Measurements from ENCODE around the gene PEX14. TPM values are rescaled to one million over a fixed set of nuclear protein-coding genes. Genes with fewer than 3 reads are reported as not detected.

PEX14 gene
- total RNA-seq, 2 experiments from 2014 or later = 17.7 to 19.1 TPM

DNA sequence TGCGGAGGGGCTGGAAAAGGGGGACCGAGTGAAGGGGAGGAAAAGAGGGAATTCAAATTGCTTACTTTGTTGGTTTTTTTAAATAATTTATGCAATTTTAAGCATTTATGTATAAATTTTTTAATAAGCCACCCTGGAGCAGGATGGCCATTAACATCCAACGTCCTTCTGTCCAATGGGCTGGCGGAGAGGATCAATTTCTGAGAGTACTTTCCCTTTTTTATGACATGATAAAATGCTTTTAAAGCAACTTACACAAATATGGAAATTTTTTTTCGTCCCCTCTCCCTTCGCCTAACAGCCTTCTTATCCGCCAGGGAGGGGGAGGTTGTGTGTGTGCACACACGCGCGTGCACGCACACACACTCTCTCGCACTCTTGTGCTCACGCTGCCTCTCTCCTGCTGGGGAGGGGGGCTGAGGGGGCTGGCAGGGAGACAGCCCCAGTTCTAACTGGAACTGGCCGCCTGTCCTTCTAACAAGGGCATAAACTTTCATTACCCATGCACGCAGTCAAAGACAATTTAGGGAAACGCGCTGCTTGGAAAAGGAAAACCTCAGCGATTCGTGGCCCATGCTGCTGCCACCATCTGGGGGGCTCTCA lies 198.5 kb downstream of the PEX14 start:
- DNase-seq = no peak
- POLR2A ChIA-PET = interaction anchor here (0.7 kb wide), 1 partner anchor 16 kb away, joined by 3 read pairs; no protein-coding TSS in a partner anchor
- H3K27ac Mint-ChIP-seq = no peak overlapping the region
- no peak for ATAC-seq
- no peaks in the 10 kb centered on the region for H3K36me3 Mint-ChIP-seq (ENCODE audit: low read depth)
- H3K9me3 Mint-ChIP-seq (ENCODE audit: insufficient read depth) = no peaks in the 10 kb centered on the region
- no peaks in the 10 kb centered on the region for H3K4me1 Mint-ChIP-seq (ENCODE audit: low read depth)
- no peaks in the 10 kb centered on the region for H3K27me3 Mint-ChIP-seq (ENCODE audit: low read depth)
- no peak overlapping the region for H3K4me3 Mint-ChIP-seq
- CTCF ChIA-PET = no interaction called here

- Mint-ChIP-seq H3K27me3 (ENCODE audit: low read depth) (no peaks in the 10 kb centered on the region), H3K9me3 (ENCODE audit: insufficient read depth) (no peaks in the 10 kb centered on the region), H3K4me3 (no peak overlapping the region), H3K27ac (no peak overlapping the region), H3K4me1 (ENCODE audit: low read depth) (no peaks in the 10 kb centered on the region), H3K36me3 (ENCODE audit: low read depth) (no peaks in the 10 kb centered on the region)
- no peak for ATAC-seq
- POLR2A ChIA-PET = no interaction called here
- no peak for DNase-seq
- CTCF ChIA-PET = no interaction called here
Observed at GRCh38 chr1:10674222-10674621, 199.5 kb downstream of the PEX14 start.

DNA sequence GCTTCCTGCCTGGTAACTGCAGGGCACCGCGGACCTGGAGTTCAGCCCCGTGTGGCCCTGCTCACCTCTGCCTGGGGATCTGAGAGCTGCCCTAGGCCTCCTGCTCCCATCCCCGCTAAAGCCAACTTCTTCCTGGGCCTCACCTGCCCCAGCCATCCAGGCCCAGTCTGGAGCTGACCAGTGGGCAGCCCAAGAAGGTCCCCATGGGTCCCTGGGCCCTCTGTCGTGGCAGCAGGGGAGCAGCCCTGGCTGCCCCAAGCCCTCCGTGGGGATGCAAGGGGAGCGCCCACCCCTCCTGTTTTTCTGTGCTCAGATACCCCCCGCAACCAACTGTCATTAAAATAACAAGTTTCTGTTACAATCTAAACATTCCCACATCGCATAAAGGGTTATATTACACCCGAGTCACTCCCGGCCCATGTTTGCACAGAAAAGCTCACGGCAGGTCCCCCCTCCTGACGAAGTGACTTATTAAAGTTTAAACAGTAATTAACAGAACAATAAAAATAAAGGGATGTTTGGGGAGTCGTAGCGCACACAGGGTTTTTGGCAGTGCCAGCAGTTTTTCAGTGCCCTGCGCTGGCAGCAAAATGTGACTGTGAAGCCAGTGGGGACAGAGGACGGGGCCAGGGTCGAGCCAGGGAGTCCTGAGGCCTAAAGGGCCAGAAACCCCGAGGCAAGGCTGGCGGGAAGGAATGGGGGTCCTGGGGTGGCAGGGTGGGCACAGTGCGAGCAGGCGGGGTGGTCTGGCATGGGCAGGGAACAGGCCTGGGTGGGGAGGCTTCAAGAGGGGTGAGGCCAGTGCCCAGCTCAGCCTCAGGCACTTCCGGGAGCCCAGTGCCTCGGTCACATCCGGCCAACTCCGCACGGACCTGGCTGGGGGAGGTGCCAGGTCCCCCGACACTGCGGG lies 200.2 kb downstream of the PEX14 start:
- no peak overlapping the region for H3K4me3 Mint-ChIP-seq
- ChIA-PET POLR2A (no interaction called here), CTCF (no interaction called here)
- H3K36me3 Mint-ChIP-seq (ENCODE audit: low read depth) = no peaks in the 10 kb centered on the region
- ATAC-seq (no peak), DNase-seq (no peak)
- no peaks in the 10 kb centered on the region for H3K9me3 Mint-ChIP-seq (ENCODE audit: insufficient read depth)
- H3K27me3 Mint-ChIP-seq (ENCODE audit: low read depth) = no peaks in the 10 kb centered on the region
- no peaks in the 10 kb centered on the region for H3K4me1 Mint-ChIP-seq (ENCODE audit: low read depth)
- no peak overlapping the region for H3K27ac Mint-ChIP-seq

DNA sequence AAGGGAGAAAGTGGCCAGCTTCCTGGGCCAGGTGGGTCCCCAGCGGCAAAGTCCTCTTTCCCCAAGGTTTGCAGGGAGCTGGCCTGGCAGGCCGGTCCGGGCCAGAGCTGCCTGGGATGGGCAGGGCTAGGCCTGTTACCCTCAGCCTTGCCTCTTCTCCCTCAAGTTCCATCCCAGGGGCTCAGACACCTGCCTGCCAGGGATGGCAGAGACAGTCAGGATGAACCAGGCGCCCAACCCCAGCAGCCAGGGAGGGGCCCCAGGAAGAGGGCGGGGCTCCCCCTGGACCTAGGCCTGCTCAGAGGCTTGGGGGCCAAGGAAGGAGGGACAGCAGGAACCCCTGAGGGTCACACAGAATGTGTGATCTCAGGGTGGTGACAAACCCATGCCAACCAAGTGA lies 201.1 kb downstream of the PEX14 start:
- Mint-ChIP-seq H3K27ac (no peak overlapping the region), H3K27me3 (ENCODE audit: low read depth) (no peaks in the 10 kb centered on the region), H3K9me3 (ENCODE audit: insufficient read depth) (no peaks in the 10 kb centered on the region), H3K36me3 (ENCODE audit: low read depth) (no peaks in the 10 kb centered on the region), H3K4me3 (no peak overlapping the region), H3K4me1 (ENCODE audit: low read depth) (no peaks in the 10 kb centered on the region)
- POLR2A ChIA-PET = no interaction called here
- DNase-seq (no peak), ATAC-seq (no peak)
- CTCF ChIA-PET = no interaction called here

DNA sequence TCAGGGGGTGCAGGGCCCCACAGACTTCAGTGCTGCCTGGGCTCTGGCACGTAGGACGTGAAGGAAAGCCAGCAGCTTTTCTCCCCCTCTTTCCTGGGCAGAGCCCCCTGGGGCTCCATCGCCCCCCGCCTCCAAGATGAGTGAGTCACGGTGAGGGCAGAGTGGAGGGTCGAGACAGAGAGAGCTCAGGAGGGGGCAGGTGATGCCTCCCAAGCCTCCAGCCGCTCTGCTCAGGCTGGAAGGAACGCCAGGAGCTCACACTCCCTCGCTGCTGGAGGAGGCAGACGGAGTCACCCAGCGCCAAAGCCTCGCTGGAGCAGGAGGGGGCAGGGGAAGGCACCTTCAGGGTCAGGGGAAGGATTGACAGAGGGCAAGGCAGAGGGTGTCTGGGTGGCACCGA lies 202.2 kb downstream of the PEX14 start:
- H3K9me3 Mint-ChIP-seq (ENCODE audit: insufficient read depth) = no peaks in the 10 kb centered on the region
- ChIA-PET POLR2A (no interaction called here), CTCF (interaction anchor here (0.6 to 0.8 kb wide), 2 partner anchors 16 to 182 kb away, joined by 3 read pairs; no protein-coding TSS in a partner anchor)
- DNase-seq (no peak), ATAC-seq (no peak)
- H3K27me3 Mint-ChIP-seq (ENCODE audit: low read depth) = no peaks in the 10 kb centered on the region
- H3K4me3 Mint-ChIP-seq = no peak overlapping the region
- H3K36me3 Mint-ChIP-seq (ENCODE audit: low read depth) = no peaks in the 10 kb centered on the region
- no peaks in the 10 kb centered on the region for H3K4me1 Mint-ChIP-seq (ENCODE audit: low read depth)
- H3K27ac Mint-ChIP-seq = no peak overlapping the region

DNA sequence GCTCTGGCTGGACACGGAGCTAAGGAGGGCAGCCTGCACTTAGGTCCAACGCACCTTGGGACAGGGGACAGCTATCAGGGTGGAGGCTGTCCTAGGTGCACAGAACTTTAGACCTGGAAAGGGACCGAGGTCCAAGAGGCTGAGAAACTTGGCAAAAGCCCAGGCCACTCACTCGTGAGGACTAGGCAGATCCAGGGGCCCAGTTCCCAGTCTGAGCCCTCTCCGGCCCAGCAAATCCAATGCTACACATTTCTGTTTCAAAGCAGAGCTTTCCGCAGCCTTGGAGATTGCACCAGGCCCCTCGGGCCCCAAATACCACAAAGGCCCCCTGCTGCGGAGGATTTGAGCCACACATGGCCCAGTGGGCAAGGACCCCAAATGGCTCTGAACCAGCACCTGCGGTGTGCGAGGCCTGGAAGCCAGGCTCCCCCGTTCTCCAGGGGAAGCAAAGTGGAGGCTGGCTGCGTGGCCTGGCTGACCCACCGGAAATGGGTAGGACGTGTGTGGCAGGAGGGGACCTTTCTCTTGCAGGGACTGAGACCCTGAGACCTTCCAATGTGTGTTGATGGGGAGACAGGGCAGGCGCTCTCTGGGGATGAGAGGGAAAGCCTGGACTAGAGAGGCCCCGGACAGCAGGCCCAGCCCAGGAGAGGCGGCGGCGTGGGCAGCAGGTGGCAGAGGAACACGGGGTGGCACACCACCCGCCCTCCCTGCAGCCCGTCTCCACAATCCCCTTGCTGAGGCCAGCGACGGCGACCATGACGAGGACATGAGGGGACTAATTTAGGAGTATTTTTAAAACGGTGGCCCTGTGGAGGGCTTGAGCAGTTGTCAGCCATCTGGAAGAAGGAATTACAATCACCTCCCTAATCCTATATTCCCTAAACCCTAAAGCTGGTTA lies 203.0 kb downstream of the PEX14 start:
- POLR2A ChIA-PET = no interaction called here
- H3K9me3 Mint-ChIP-seq (ENCODE audit: insufficient read depth) = no peaks in the 10 kb centered on the region
- no peak overlapping the region for H3K27ac Mint-ChIP-seq

DNA sequence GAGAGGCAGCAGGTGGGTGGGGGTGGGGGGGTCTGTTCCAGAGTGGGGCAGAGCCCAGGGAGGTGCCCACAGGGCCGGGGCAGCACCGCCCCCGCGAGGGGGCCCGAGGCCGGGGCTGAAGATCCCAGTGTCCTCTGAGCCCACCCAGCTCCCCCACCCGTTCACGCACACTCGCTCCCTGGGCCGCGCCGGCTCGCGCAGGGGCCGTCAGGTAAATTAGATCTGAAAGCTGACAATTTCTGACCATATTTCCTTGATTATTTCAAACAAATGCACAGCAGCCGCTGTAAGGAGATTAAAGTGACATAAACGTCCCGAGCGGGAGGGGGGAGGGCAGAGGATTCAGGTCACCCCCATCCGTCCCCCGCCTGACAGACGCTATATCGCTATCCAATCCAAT lies 203.7 kb downstream of the PEX14 start:
- Mint-ChIP-seq H3K9me3 (ENCODE audit: insufficient read depth) (no peaks in the 10 kb centered on the region), H3K4me1 (ENCODE audit: low read depth) (no peaks in the 10 kb centered on the region), H3K4me3 (no peak overlapping the region), H3K27ac (no peak overlapping the region), H3K27me3 (ENCODE audit: low read depth) (no peaks in the 10 kb centered on the region), H3K36me3 (ENCODE audit: low read depth) (no peaks in the 10 kb centered on the region)
- POLR2A ChIA-PET = no interaction called here
- ATAC-seq (no peak), DNase-seq (no peak)
- CTCF ChIA-PET = no interaction called here

More for the DNA sequence above, 203.0 kb downstream of the PEX14 start:
- CTCF ChIA-PET = interaction anchor here (0.6 to 0.8 kb wide), 2 partner anchors 15 to 183 kb away, joined by 3 read pairs; no protein-coding TSS in a partner anchor
- no peak for ATAC-seq
- Mint-ChIP-seq H3K27me3 (ENCODE audit: low read depth) (no peaks in the 10 kb centered on the region), H3K36me3 (ENCODE audit: low read depth) (no peaks in the 10 kb centered on the region), H3K4me1 (ENCODE audit: low read depth) (no peaks in the 10 kb centered on the region), H3K4me3 (no peak overlapping the region)
- no peak for DNase-seq

GRCh38 chr1:10678852-10679251 lies 204.1 kb downstream of the PEX14 start:
- ChIA-PET POLR2A (no interaction called here), CTCF (interaction anchor here (1.7 kb wide), 1 partner anchor 14 kb away, joined by 5 read pairs; no protein-coding TSS in a partner anchor)
- H3K27me3 Mint-ChIP-seq (ENCODE audit: low read depth) = no peaks in the 10 kb centered on the region
- H3K4me1 Mint-ChIP-seq (ENCODE audit: low read depth) = no peaks in the 10 kb centered on the region
- no peak for DNase-seq
- no peak overlapping the region for H3K4me3 Mint-ChIP-seq
- ATAC-seq = no peak
- no peaks in the 10 kb centered on the region for H3K36me3 Mint-ChIP-seq (ENCODE audit: low read depth)
- no peaks in the 10 kb centered on the region for H3K9me3 Mint-ChIP-seq (ENCODE audit: insufficient read depth)
- H3K27ac Mint-ChIP-seq = no peak overlapping the region

DNA sequence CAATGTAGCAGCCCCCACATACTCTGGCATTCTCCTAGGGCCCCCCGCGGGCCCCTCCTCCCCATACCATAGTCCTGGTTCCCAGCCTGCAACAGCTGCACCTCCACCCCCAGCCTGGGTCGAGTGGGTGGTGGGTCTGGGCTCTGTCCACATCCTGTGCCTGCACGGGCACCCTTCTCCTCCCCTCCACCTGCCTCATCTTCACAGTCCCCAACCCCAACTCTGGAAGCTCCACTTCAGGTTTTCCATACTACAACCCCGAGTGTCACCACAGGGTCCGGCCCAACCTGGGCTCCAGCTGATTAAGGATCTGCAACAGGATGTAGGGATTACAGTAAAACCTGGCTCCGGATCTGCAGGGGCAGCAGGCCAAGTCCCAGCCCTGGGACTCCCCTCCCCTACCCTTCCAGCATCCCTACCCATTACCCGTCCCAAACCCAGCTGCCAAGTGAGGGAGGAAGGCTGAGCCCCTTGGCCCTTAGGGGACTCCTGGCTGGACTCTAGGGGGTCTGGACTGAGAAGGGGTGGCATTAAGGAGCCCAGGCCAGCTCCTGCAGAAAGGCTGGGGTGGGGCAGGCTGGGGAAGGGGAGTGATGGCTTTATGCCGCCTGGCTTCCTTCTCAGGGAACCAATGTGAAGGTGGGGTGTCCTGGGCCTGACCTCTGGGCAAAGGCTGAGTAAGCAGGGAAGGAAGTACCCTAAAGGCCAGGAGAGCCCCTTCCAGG lies 204.9 kb downstream of the PEX14 start:
- POLR2A ChIA-PET = no interaction called here
- H3K27ac Mint-ChIP-seq = no peak overlapping the region
- CTCF ChIA-PET = interaction anchor here (1.7 kb wide), 1 partner anchor 13 kb away, joined by 5 read pairs; no protein-coding TSS in a partner anchor
- DNase-seq (no peak), ATAC-seq (peak; percentile 13)
- H3K4me1 Mint-ChIP-seq (ENCODE audit: low read depth) = no peaks in the 10 kb centered on the region
- no peaks in the 10 kb centered on the region for H3K36me3 Mint-ChIP-seq (ENCODE audit: low read depth)
- H3K4me3 Mint-ChIP-seq = no peak overlapping the region
- H3K27me3 Mint-ChIP-seq (ENCODE audit: low read depth) = no peaks in the 10 kb centered on the region
- no peaks in the 10 kb centered on the region for H3K9me3 Mint-ChIP-seq (ENCODE audit: insufficient read depth)

All from activated CD8-positive, alpha-beta T cell treated with anti-CD3 and anti-CD28 coated beads, Interleukin-2, amount 10 ng/mL, durations not matched to agents 7 days and 5 days (primary cell).